GM19455 (cell line): ENCODE data around the gene LMO2.

Source experiments
- ATAC-seq: cut with Tn5 transposase; IDR thresholded peaks from one replicate; pipeline ENCODE4 v1.9.1; 2021; ENCODE audit not compliant: unreplicated experiment

Gene LMO2

GRCh38 chr11:33889821-33890378 lies 2.0 kb downstream of the LMO2 start:
- ATAC-seq: no peak

- no peak for ATAC-seq
These were observed 2.6 kb downstream of the LMO2 start for GRCh38 chr11:33889296-33889695.

GRCh38 chr11:33887886-33888285 lies 4.0 kb downstream of the LMO2 start:
- no peak for ATAC-seq

- ATAC-seq: no peak
These were observed 6.4 kb downstream of the LMO2 start for GRCh38 chr11:33885338-33886005.

- ATAC-seq: no peak
These were observed 7.3 kb downstream of the LMO2 start for GRCh38 chr11:33884601-33885000.

GRCh38 chr11:33884035-33884434 lies 7.8 kb downstream of the LMO2 start:
- ATAC-seq: no peak

- ATAC-seq: no peak
These were observed 10.0 kb downstream of the LMO2 start for GRCh38 chr11:33881651-33882503.

GRCh38 chr11:33880979-33881378 lies 10.9 kb downstream of the LMO2 start:
- ATAC-seq: no peak

GRCh38 chr11:33879375-33879774 lies 12.5 kb downstream of the LMO2 start:
- ATAC-seq: no peak

- no peak for ATAC-seq
These were observed 14.8 kb downstream of the LMO2 start for GRCh38 chr11:33877038-33877437.

GRCh38 chr11:33875621-33876294 lies 16.1 kb downstream of the LMO2 start:
- ATAC-seq: no peak

- no peak for ATAC-seq
These were observed 16.9 kb downstream of the LMO2 start for GRCh38 chr11:33874910-33875490.

GRCh38 chr11:33874433-33874832 lies 17.4 kb downstream of the LMO2 start:
- no peak for ATAC-seq

- peak; percentile 46 for ATAC-seq
These were observed 22.1 kb downstream of the LMO2 start for GRCh38 chr11:33869481-33870422.

- ATAC-seq: peak; percentile 25
These were observed 23.0 kb downstream of the LMO2 start for GRCh38 chr11:33868647-33869461.

GRCh38 chr11:33867996-33868646 lies 23.8 kb downstream of the LMO2 start:
- no peak for ATAC-seq

- ATAC-seq: no peak
These were observed 24.3 kb downstream of the LMO2 start for GRCh38 chr11:33867561-33867960.

- no peak for ATAC-seq
These were observed 24.9 kb downstream of the LMO2 start for GRCh38 chr11:33866936-33867335.

GRCh38 chr11:33864479-33864878 lies 27.4 kb downstream of the LMO2 start:
- no peak for ATAC-seq
